ENCODE measurements around the gene CERS6.

Gene CERS6

DNA sequence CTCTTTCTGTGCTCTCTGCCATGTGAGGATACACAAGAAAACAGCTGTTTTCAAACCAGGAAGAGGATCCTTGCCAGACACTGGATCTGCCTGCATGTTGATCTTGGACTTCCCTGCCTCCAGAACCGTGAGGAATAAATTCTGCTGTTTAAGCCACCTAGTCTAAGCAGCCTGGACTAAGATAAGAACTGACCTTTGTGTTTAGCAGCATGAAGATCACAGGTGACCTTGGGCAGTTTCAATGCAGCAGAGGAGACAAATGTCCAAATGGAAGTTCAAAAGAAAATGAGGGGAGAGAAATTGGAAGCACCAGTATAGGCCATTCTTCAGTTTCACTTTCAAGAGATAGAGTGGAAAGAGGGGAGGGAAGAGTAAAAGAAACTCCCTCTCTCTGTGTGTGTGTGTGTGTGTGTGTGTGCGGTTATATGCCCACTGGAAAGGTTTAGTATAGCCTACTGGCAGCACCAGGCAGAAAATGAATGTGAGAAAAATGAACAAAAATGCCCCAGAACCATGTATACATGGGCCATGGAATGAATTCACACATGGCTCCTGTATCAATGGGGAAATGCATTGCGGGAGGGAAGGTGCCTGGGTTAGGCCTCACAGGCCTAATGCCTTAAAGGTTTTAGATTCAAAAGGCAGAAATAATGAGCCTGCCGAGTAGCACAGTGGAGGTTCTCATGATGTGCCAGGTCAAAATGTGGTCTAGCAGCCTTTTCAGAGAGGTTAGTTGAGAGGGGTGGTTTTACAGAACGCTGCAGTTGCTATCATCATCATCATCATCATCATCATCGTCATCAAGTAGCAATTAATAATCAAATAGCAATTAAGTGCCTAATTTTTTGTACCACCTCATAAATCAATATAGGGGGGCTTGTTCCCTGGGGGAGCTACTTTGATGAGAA, 1.1 kb upstream of the CERS6 start:
- Histone ChIP-seq H3K4me2 (peak overlapping the region; percentile 85), H3K9me3 (peaks cover 12% of the 10 kb centered on the region; the same call in 1 of the 2 replicates), H4K20me1 (peaks cover 24% of the 10 kb centered on the region), H3K4me1 (peaks cover 31% of the 10 kb centered on the region), H3K4me3 (peak overlapping the region; percentile 94), H3K27me3 (no peaks in the 10 kb centered on the region), H3K27ac (no peak overlapping the region), H3K36me3 (no peaks in the 10 kb centered on the region), H3K9ac (no peak overlapping the region; the same call in 1 of the 2 replicates)
- TF ChIP-seq Cebpa-rat (IDR thresholded peaks at IDR 0.05): no peak

DNA sequence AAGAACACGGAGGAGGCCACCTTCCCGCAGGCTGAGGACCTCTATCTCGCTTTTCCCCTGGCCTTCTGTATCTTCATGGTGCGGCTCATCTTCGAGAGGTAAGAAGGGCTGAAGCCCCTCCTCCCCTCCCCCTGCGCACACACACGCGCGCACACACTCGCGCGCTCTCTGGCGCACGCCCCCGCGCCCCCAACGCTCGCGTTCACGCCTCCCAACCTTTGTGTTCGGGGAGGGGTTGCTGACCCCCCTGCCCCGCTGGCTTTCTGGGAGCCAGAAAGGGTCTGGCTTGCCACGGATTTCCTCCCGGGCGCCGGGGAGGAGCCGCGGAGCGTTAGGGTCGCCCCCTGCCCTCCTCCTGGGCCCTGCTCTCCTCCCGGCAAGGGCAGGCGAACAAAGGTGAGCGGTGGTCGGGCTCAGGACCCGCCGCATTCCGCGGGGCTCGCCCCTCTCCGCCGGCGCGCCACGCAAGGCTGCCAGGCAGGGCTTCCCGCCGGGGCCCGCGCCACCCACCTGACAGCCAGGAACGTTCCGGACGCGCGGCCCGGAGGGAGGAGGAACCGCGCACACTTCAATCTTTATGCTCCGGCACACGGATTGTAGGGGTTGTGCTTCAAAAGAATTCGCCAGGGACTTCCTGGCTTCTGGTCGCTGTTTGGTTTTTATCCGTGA, 583 bp downstream of the CERS6 start:
- H3K4me3 ChIP-seq: peak overlapping the region; percentile 94
- H3K4me1 ChIP-seq: peaks cover 24% of the 10 kb centered on the region
- peaks cover 12% of the 10 kb centered on the region; the same call in 1 of the 2 replicates for H3K9me3 ChIP-seq
- H3K27ac ChIP-seq: peak overlapping the region; percentile 89
- H3K27me3 ChIP-seq: no peaks in the 10 kb centered on the region
- no peaks in the 10 kb centered on the region for H3K36me3 ChIP-seq
- H3K4me2 ChIP-seq: peak overlapping the region; percentile 85
- H4K20me1 ChIP-seq: peaks cover 40% of the 10 kb centered on the region
- H3K9ac ChIP-seq: peak overlapping the region; percentile 86
- TF ChIP-seq Cebpa-rat (IDR thresholded peaks at IDR 0.05): no peak

DNA sequence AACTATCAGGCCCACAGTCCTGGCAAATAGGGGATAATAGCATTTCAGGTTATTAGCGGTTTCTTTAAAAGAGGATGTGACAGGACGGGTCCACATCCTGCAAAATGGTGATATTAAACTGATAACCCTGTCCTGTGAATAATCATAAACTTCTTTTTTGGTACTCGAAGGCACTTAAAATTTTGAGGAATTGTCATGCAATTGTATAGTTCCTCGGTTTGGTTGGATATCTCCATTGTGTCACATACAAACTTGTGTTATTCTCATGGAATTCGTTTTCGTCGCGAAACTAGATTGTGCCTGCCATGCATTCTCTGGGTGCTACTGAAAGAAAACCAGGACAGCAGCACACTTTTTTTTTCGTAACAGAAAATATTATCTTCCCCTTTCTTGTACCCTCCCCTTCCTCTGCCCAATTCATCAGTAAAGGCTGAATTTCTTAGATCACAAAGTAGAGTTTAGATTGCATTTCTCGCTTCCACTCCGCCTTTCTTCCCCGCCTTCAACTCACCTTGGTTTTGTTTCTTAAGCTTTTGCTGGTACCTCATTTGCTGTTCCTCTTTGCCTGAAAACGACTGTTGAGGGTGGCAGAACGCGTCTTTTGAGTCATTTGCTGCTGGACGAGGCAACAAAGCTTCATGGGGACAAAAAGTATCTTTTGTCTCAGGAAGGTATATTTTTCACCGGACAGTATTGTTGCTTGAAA, 1.3 kb downstream of the CERS6 start:
- peak overlapping the region; percentile 85 for H3K4me2 ChIP-seq
- TF ChIP-seq Cebpa-rat (IDR thresholded peaks at IDR 0.05): no peak

DNA sequence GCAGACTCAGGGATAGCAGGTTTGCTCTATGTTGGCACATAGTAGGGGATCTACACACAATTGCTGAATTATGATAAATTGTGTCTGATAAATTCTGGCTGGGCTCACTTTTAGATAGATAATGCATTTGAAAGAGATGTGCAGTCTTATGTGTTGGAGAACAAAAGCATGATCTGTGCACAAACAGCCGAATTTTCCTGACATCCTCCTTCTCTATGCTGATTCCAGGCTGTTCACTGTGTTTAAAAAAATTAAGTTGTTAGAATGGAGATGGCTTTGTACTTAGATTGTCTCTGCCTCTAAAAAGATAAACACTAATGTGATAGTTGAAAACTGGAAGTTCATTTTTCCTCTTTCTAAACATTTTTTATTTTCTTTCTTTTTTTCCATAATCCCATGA, 2.1 kb downstream of the CERS6 start:
- Histone ChIP-seq H3K4me1 (peaks cover 24% of the 10 kb centered on the region), H3K27ac (no peak overlapping the region), H3K9me3 (peaks cover 12% of the 10 kb centered on the region; the same call in 1 of the 2 replicates), H3K4me2 (peak overlapping the region; percentile 85), H3K36me3 (peaks cover 6% of the 10 kb centered on the region), H3K4me3 (peak overlapping the region; percentile 94), H3K9ac (peak overlapping the region; percentile 86; the same call in 1 of the 2 replicates), H3K27me3 (no peaks in the 10 kb centered on the region), H4K20me1 (peaks cover 40% of the 10 kb centered on the region)
- no peak for TF ChIP-seq Cebpa-rat (IDR thresholded peaks at IDR 0.05)

More for the DNA sequence above, 1.3 kb downstream of the CERS6 start:
- H3K36me3 ChIP-seq: peaks cover 2% of the 10 kb centered on the region
- peaks cover 40% of the 10 kb centered on the region for H4K20me1 ChIP-seq
- H3K27me3 ChIP-seq: no peaks in the 10 kb centered on the region
- peak overlapping the region; percentile 94 for H3K4me3 ChIP-seq
- H3K9me3 ChIP-seq: peaks cover 12% of the 10 kb centered on the region; the same call in 1 of the 2 replicates
- peak overlapping the region; percentile 89 for H3K27ac ChIP-seq
- peak overlapping the region; percentile 86 for H3K9ac ChIP-seq
- H3K4me1 ChIP-seq: peaks cover 24% of the 10 kb centered on the region

DNA sequence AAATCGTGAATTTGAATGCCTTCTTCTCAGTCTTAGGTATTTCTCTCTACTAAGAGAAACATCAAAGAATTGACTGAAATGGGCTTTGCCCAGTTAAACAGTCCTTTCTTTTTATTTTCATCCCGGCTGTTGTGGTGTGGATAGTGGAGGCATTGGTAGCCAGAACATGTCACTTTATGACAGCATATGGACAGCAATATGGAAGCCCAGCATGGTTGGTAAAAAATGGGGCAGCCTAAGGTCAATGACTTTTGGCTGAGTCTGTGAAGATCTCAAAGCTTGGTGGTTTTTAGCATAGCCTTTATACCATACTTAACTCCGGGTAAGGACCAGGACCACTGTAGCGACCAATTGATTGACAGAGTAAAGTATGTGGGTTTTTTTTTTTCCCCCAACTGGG, 3.2 kb downstream of the CERS6 start:
- Histone ChIP-seq H3K9me3 (peaks cover 6% of the 10 kb centered on the region; the same call in 1 of the 2 replicates), H3K9ac (no peak overlapping the region), H4K20me1 (peaks cover 41% of the 10 kb centered on the region), H3K36me3 (peaks cover 6% of the 10 kb centered on the region), H3K4me2 (0 out of 2 replicates have a peak overlapping the region, but pooled peaks have one; percentile 85), H3K4me3 (no peak overlapping the region), H3K27ac (no peak overlapping the region), H3K4me1 (peaks cover 27% of the 10 kb centered on the region), H3K27me3 (no peaks in the 10 kb centered on the region)
- no peak for TF ChIP-seq Cebpa-rat (IDR thresholded peaks at IDR 0.05)

DNA sequence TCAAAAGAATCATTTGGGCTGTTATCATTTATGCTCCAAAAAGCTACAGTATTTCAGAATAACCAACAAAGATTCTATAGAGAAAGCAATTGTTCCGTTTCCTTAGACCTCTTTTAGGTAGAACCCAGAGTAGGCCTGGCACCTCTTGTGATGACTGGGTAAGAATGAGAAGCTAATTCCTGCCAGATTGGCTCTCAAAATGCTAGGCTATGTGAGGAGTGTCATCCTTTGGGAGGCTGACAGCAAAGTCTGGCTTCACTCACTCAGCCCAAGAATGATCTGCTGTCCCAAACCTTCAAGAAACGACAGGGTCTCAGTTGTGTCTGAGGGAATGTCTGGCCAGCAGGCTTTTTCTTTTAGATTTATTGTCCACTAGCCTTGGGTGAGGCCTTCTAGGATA, 4.5 kb downstream of the CERS6 start:
- Histone ChIP-seq H3K9ac (no peak overlapping the region), H4K20me1 (peaks cover 54% of the 10 kb centered on the region), H3K27me3 (no peaks in the 10 kb centered on the region), H3K27ac (no peak overlapping the region), H3K4me1 (peaks cover 28% of the 10 kb centered on the region), H3K4me3 (no peak overlapping the region), H3K9me3 (no peaks in the 10 kb centered on the region), H3K4me2 (no peak overlapping the region), H3K36me3 (peaks cover 6% of the 10 kb centered on the region)
- no peak for TF ChIP-seq Cebpa-rat (IDR thresholded peaks at IDR 0.05)

DNA sequence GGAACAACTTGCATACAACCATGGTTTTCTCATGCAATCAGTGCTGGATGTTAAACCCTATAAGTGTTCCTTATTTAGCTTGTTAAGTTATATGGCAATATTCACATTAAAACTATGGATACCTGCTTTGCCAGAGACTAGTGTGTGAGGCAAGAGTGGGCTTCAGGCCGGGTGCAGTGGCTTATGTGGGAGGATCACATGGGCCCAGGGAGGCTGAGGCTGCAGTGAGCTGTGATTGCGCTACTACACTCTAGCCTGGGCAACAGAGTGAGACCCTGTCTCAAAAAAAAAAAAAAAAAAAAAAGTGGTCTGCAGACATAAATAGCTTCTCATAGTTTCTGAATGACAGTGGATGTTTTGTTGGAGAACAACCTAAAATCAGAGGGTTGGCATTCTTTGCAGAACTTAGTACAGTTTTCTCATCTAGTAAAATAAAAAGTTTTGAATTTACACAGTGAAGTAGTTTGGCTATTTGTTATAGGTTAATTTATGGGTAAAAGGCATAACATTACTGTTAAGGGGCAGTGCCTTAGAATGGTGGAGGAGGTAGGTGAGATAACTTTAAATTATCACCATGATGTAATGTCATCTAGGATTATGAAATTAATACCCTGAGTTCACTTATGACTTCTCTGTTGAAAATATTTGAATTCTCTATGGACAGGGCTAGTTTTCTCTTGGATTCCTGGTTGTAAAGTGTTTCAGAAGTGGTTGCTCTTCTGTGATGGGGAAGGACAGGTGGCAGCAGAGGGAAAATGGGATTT, 5.3 kb downstream of the CERS6 start:
- Histone ChIP-seq H3K4me1 (peaks cover 36% of the 10 kb centered on the region), H3K27me3 (no peaks in the 10 kb centered on the region), H3K27ac (no peak overlapping the region), H3K9me3 (no peaks in the 10 kb centered on the region), H3K9ac (no peak overlapping the region), H3K4me2 (no peak overlapping the region), H3K36me3 (peaks cover 6% of the 10 kb centered on the region), H3K4me3 (no peak overlapping the region), H4K20me1 (peaks cover 62% of the 10 kb centered on the region)
- TF ChIP-seq Cebpa-rat (IDR thresholded peaks at IDR 0.05): no peak

DNA sequence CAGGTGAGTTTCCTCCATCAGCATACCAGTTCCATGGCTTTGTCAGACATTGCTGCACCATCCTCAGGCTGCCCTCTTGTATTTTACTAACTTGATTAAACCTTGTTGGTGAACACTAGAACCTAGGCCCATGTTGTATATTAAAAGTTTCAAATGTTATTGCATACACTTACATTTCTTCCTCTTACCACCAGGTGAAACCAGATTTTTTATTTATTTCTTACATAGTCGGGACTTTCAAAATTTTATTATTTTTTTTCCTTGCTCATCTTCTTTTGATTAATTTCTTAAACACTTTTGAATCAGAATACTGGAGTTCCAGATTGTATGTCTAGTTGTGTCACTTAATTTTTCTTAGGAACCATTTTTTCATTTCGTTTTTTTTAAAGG, 5.9 kb downstream of the CERS6 start:
- Histone ChIP-seq H3K27me3 (no peaks in the 10 kb centered on the region), H3K4me1 (peaks cover 41% of the 10 kb centered on the region), H3K36me3 (peaks cover 6% of the 10 kb centered on the region), H4K20me1 (peaks cover 62% of the 10 kb centered on the region), H3K9me3 (no peaks in the 10 kb centered on the region), H3K27ac (no peak overlapping the region), H3K4me2 (no peak overlapping the region), H3K9ac (no peak overlapping the region), H3K4me3 (no peak overlapping the region)
- no peak for TF ChIP-seq Cebpa-rat (IDR thresholded peaks at IDR 0.05)

DNA sequence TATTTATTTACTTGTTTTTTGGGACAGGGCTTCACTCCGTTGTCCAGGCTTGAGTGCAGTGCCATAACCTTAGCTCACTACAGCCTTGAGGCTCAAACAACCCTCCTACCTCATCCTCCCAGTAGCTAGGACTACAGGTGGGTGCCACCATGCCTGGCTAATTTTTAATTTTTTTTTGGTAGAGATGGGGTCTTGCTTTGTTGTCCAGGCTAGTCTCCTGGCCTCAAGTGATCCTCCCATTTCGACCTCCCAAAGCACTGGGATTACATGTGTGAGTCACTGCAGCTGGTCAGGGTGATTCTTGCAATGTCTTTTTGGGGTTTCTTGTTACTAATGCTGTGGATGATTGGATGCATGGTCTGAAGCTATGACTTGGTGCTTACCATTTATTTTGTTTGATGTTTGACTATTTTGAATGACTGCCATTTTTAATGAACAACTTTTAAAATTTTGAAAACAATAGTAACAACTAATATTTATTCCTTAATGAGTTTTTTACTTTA, 6.5 kb downstream of the CERS6 start:
- Histone ChIP-seq H3K27ac (no peak overlapping the region), H3K4me2 (no peak overlapping the region), H4K20me1 (peaks cover 59% of the 10 kb centered on the region), H3K9ac (no peak overlapping the region), H3K4me1 (peaks cover 47% of the 10 kb centered on the region), H3K9me3 (no peaks in the 10 kb centered on the region), H3K4me3 (no peak overlapping the region), H3K36me3 (peaks cover 6% of the 10 kb centered on the region), H3K27me3 (no peaks in the 10 kb centered on the region)
- TF ChIP-seq Cebpa-rat (IDR thresholded peaks at IDR 0.05): no peak
